Measurements from ENCODE around the gene FRMD8. TPM values are rescaled to one million over a fixed set of nuclear protein-coding genes. Genes with fewer than 3 reads are reported as not detected.

FRMD8 gene
- total RNA-seq, 4 donors from 2014 or later = 11.5 to 51.7 (median 20.1) TPM

DNA sequence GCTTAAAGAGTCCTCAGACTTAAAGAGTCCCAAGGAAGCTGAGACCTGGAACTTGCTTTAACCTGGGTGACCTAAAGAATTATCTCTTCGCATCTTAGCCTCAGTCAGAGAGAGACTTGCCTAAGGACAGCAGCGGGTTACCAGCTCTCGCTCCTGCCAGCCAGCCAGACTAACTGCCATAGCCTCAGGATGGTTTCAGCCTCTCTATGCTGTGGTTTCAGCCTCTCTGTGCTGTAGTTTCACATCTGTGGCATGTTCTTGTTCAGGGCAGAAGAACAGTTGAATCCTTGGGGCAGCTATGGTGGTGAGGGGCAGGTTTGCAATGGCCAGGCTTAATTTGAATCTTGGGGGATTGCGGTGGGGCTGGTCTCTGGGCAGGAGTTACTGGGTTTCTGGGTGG lies 2.3 kb downstream of the FRMD8 start:
- no peaks in the 10 kb centered on the region for H3K27me3 ChIP-seq
- in situ Hi-C loops (cut with MboI; ENCODE audit: low sequenced_read_pairs in 4 of 4) (no loop called here), intact Hi-C loops (cut with DNase I; ENCODE audit: low total_unique reads) (no loop called here)
- peaks cover 48 to 50% of the 10 kb centered on the region in 2 donors for H3K4me1 ChIP-seq
- DNase-seq (no peak), ATAC-seq (no peak)
- H3K9me3 ChIP-seq = no peaks in the 10 kb centered on the region
- H3K4me3 ChIP-seq = no peak overlapping the region
- H3K36me3 ChIP-seq = peaks cover 0 to 12% of the 10 kb centered on the region in 2 donors
- TF ChIP-seq CTCF (IDR thresholded peaks at IDR 0.05 in 4 of 5, conservative IDR thresholded peaks at IDR 0.05 in 1 of 5) = no peak
- no peak for TF ChIP-seq POLR2A (IDR thresholded peaks at IDR 0.05)
- peak overlapping the region; percentile 22 to 100 (median 82) for H3K27ac ChIP-seq

DNA sequence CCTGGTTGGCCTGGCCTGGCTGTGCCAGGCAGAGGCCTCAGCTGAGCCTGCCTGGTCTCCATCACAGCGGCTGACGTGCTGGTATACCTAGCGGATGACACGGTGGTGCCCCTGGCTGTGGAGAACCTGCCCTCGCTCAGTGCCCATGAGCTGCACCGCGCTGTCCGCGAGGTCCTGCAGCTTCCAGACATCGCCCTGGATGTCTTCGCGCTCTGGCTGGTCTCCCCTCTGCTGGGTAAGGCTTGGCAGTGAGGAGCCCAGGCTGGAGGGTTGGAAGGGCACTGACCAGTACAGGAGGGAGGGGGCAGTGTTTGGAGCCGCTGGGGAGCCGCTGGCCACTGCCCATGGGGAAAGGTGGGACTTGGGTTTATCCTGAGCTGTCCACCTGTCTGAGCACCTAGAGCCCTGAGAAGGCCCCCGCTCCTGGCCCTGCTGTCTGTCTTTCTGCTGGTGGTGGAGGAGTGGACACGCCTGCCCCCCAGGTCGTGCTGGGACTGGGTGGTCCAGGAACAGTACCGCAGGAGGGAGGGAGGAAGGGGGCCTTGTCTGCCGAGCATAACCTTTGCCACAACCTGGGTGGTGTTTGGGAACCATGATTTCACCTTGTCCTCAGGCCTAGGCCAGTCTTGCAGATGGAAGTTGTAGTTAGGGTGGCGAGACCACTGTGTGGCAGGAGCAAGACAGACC lies 3.0 kb downstream of the FRMD8 start:
- in situ Hi-C loops (cut with MboI; ENCODE audit: low sequenced_read_pairs in 4 of 4) = no loop called here

GRCh38 chr11:65390099-65390941 lies 3.9 kb downstream of the FRMD8 start:
- DNase-seq (no peak), ATAC-seq (no peak)
- Histone ChIP-seq H3K4me3 (peak overlapping the region in 2 of 4 donors; percentile 15 to 38), H3K27ac (peak overlapping the region; percentile 38 to 100 (median 82)), H3K27me3 (no peaks in the 10 kb centered on the region), H3K4me1 (peaks cover 37 to 39% of the 10 kb centered on the region in 2 donors), H3K9me3 (no peaks in the 10 kb centered on the region), H3K36me3 (peaks cover 0 to 25% of the 10 kb centered on the region in 2 donors)
- TF ChIP-seq CTCF (IDR thresholded peaks at IDR 0.05 in 4 of 5, conservative IDR thresholded peaks at IDR 0.05 in 1 of 5) (no peak), POLR2A (IDR thresholded peaks at IDR 0.05) (no peak)
- in situ Hi-C loops (cut with MboI; ENCODE audit: low sequenced_read_pairs in 4 of 4) = no loop called here
- intact Hi-C loops (cut with DNase I; ENCODE audit: low total_unique reads) = no loop called here

More for the DNA sequence above, 3.0 kb downstream of the FRMD8 start:
- ATAC-seq (no peak), DNase-seq (no peak)
- Histone ChIP-seq H3K27ac (peak overlapping the region; percentile 38 to 100 (median 82)), H3K36me3 (peaks cover 0 to 20% of the 10 kb centered on the region in 2 donors), H3K27me3 (no peaks in the 10 kb centered on the region), H3K4me1 (peaks cover 42 to 43% of the 10 kb centered on the region in 2 donors), H3K9me3 (no peaks in the 10 kb centered on the region), H3K4me3 (no peak overlapping the region)
- no peak for TF ChIP-seq CTCF (IDR thresholded peaks at IDR 0.05 in 4 of 5, conservative IDR thresholded peaks at IDR 0.05 in 1 of 5)
- no peak for TF ChIP-seq POLR2A (IDR thresholded peaks at IDR 0.05)
- intact Hi-C loops (cut with DNase I; ENCODE audit: low total_unique reads) = no loop called here

DNA sequence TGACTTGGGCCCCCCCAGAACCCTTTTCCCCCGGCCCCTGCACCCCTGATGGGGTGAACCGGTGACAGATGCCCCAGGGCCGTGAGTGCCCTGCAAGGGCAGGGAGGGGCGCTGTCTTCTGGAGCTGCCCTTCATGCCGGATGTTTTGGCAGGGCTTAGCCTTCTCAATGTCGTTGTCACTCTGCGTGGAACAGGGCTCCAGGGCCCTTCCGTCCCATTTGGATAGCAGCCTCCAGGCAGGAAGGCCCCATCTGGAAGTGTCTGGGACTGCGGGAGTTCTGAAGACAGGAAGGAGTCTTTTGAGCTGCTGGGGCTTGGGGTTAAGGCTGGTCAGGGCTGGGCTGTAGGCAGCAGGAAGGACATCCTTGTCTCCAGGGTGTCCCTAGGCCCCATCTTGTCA lies 4.6 kb downstream of the FRMD8 start:
- in situ Hi-C loops (cut with MboI; ENCODE audit: low sequenced_read_pairs in 4 of 4) = no loop called here
- intact Hi-C loops (cut with DNase I; ENCODE audit: low total_unique reads) = no loop called here
- Histone ChIP-seq H3K27ac (peak overlapping the region; percentile 38 to 100 (median 82)), H3K27me3 (no peaks in the 10 kb centered on the region), H3K4me1 (peaks cover 33 to 36% of the 10 kb centered on the region in 2 donors), H3K4me3 (peak overlapping the region in 2 of 4 donors; percentile 15 to 38), H3K36me3 (peaks cover 0 to 25% of the 10 kb centered on the region in 2 donors), H3K9me3 (no peaks in the 10 kb centered on the region)
- ATAC-seq (peak; percentile 3 to 17), DNase-seq (no peak)
- no peak for TF ChIP-seq CTCF (IDR thresholded peaks at IDR 0.05 in 4 of 5, conservative IDR thresholded peaks at IDR 0.05 in 1 of 5)

Data from gastrocnemius medialis (tissue), 4 donors.